GM23338 (cell line): ENCODE measurements around the gene OTULINL. TPM values are rescaled to one million over a fixed set of nuclear protein-coding genes. Genes with fewer than 3 reads are reported as not detected.

Experiments used
- ATAC-seq: fragments of 200-7000 bp; cut with Tn5 transposase; 3 replicates; pipeline ENCODE4 v1.9.1; 2020
- DNase-seq: peaks from one replicate; pipeline ENCODE4 v3.0.0-alpha.2; 2015; ENCODE audit warnings: low spot score
- H2AFZ ChIP-seq: fragments of 200-600 bp; sonication (generic); 2 replicates; pipeline ENCODE4 v1.8.0; 2016; ENCODE audit warnings: antibody characterized with exemption, mild to moderate bottlenecking, moderate library complexity
- H3F3A ChIP-seq: fragments of 200-600 bp; sonication (generic); replicated peaks from 2 replicates; pipeline ENCODE4 v1.8.0; 2017; ENCODE audit warnings: antibody characterized with exemption, mixed run types, low read depth
- H3K27ac ChIP-seq: fragments of 200-600 bp; sonication (generic); 2 replicates; pipeline ENCODE4 v1.6.1; 2016; ENCODE audit warnings: low read depth
- H3K27me3 ChIP-seq: fragments of 200-600 bp; sonication (generic); 2 replicates; pipeline ENCODE4 v1.8.0; 2016; ENCODE audit warnings: mild to moderate bottlenecking, mixed run types, moderate library complexity; ENCODE audit not compliant: insufficient read depth
- H3K36me3 ChIP-seq: fragments of 200-600 bp; sonication (generic); 2 replicates; pipeline ENCODE4 v1.8.0; 2016; ENCODE audit warnings: mild to moderate bottlenecking; ENCODE audit not compliant: insufficient read depth
- H3K4me1 ChIP-seq: fragments of 200-600 bp; sonication (generic); 2 replicates; pipeline ENCODE4 v1.8.0; 2016; ENCODE audit warnings: mild to moderate bottlenecking, moderate library complexity; ENCODE audit not compliant: insufficient read depth
- H3K4me2 ChIP-seq: fragments of 200-600 bp; sonication (generic); 2 replicates; pipeline ENCODE4 v1.7.1; 2017; ENCODE audit warnings: mixed run types
- H3K4me3 ChIP-seq: fragments of 200-600 bp; sonication (generic); 2 replicates; pipeline ENCODE4 v1.6.1; 2016; ENCODE audit warnings: mixed run types
- H3K79me2 ChIP-seq: fragments of 200-600 bp; sonication (generic); replicated peaks from 2 replicates; pipeline ENCODE4 v1.8.0; 2017; ENCODE audit warnings: mild to moderate bottlenecking; ENCODE audit not compliant: insufficient read depth
- H3K9me2 ChIP-seq: fragments of 200-600 bp; sonication (generic); 2 replicates; pipeline ENCODE4 v1.8.0; 2017; ENCODE audit not compliant: insufficient read depth
- H4K20me1 ChIP-seq: fragments of 200-600 bp; sonication (generic); replicated peaks from 2 replicates; pipeline ENCODE4 v1.8.0; 2017; ENCODE audit warnings: mild to moderate bottlenecking; ENCODE audit not compliant: insufficient read depth
- H3K27ac Mint-ChIP-seq: 2 replicates; pipeline ENCODE4 v1.8.0; 2020; ENCODE audit warnings: inconsistent platforms, mild to moderate bottlenecking, moderate library complexity, mixed read lengths
- H3K27me3 Mint-ChIP-seq: 3 replicates; pipeline ENCODE4 v1.8.0; 2022; ENCODE audit warnings: low read depth, mild to moderate bottlenecking, moderate library complexity, mixed read lengths, inconsistent platforms; ENCODE audit not compliant: insufficient read depth, poor library complexity
- H3K36me3 Mint-ChIP-seq: 3 replicates; pipeline ENCODE4 v1.8.0; 2021; ENCODE audit warnings: low read depth, mild to moderate bottlenecking, inconsistent platforms, moderate library complexity, mixed read lengths
- H3K4me1 Mint-ChIP-seq: 3 replicates; pipeline ENCODE4 v1.8.0; 2020; ENCODE audit warnings: mild to moderate bottlenecking, inconsistent platforms, mixed read lengths
- H3K4me3 Mint-ChIP-seq: 3 replicates; pipeline ENCODE4 v1.8.0; 2021; ENCODE audit warnings: moderate library complexity, mild to moderate bottlenecking, inconsistent platforms, mixed read lengths
- H3K9me3 Mint-ChIP-seq: 3 replicates; pipeline ENCODE4 v1.8.0; 2020; ENCODE audit warnings: moderate library complexity, mild to moderate bottlenecking, inconsistent platforms, mixed read lengths
- NANOG ChIP-seq: IDR thresholded peaks from 2 replicates; pipeline ENCODE4 v1.6.1; 2016; ENCODE audit warnings: antibody characterized with exemption, borderline replicate concordance
- POLR2AphosphoS5 ChIP-seq: IDR thresholded peaks from 2 replicates; pipeline ENCODE4 v1.6.1; 2016; ENCODE audit warnings: antibody characterized with exemption, low read depth
- ZNF331 ChIP-seq: fragments of 250-450 bp; sonication (Bioruptor Pico); IDR thresholded peaks from 2 replicates; pipeline ENCODE4 v1.5.0; 2020; ENCODE audit warnings: low read depth, mild to moderate bottlenecking, moderate library complexity
- polyA plus RNA-seq: library from polyadenylated mRNA; unstranded; fragments of >200 nt; fragmentation: Nextera tagmentation; extraction: Ambion mirVana; gene quantifications from 2 replicates; pipeline ENCODE4 v1.2.1, GENCODE V29; 2016
- total RNA-seq: library from RNA; depleted of rRNA; stranded (reverse); fragments of >200 nt; shearing (Covaris generic); gene quantifications from 2 replicates; pipeline ENCODE4 v1.2.3, GENCODE V29; 2014
- TF ChIP-seq, protein P1 (sequence below): fragments of 250-450 bp; sonication (Bioruptor Pico); IDR thresholded peaks from 2 replicates; pipeline ENCODE4 v1.5.0; 2020; ENCODE audit warnings: mild to moderate bottlenecking, moderate library complexity
- TF ChIP-seq, protein P2 (sequence below): IDR thresholded peaks from 2 replicates; pipeline ENCODE4 v1.6.1; 2016; ENCODE audit warnings: antibody characterized with exemption

OTULINL gene
- total and polyA plus RNA-seq, 2 experiments from 2014 or later: 6.3 to 7.6 TPM

DNA sequence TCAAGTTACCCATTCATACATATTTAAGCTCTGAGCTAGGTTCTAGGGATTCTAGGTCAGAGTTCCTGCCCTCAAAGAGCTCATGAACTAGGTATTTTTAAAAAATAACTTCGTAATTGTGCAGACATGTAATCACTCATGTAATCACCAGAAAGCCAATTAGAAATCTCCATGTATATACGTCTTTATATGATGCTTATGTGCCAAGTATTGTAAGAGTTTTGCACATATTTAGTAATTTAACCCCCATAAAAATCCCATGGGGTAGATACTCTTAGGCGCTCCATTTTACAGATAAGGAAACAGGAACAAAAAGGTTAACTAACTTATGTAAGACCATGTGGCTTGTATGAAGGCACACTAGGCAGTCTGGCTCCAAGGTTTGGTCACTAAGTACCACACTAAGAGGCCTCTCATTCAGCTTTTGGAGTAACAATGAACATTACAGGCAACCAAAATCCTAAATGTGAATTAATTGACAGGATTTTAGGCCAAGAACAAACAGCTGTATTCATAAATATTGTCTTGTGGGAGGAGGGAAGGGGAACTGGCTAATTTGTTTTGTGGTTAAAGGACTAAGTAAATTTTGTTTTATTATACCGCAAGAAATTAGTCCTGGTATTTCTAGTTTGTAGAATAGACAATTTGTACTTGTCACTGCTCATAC, 1.7 kb upstream of the OTULINL start (continued):
- TF ChIP-seq, protein P1, sequence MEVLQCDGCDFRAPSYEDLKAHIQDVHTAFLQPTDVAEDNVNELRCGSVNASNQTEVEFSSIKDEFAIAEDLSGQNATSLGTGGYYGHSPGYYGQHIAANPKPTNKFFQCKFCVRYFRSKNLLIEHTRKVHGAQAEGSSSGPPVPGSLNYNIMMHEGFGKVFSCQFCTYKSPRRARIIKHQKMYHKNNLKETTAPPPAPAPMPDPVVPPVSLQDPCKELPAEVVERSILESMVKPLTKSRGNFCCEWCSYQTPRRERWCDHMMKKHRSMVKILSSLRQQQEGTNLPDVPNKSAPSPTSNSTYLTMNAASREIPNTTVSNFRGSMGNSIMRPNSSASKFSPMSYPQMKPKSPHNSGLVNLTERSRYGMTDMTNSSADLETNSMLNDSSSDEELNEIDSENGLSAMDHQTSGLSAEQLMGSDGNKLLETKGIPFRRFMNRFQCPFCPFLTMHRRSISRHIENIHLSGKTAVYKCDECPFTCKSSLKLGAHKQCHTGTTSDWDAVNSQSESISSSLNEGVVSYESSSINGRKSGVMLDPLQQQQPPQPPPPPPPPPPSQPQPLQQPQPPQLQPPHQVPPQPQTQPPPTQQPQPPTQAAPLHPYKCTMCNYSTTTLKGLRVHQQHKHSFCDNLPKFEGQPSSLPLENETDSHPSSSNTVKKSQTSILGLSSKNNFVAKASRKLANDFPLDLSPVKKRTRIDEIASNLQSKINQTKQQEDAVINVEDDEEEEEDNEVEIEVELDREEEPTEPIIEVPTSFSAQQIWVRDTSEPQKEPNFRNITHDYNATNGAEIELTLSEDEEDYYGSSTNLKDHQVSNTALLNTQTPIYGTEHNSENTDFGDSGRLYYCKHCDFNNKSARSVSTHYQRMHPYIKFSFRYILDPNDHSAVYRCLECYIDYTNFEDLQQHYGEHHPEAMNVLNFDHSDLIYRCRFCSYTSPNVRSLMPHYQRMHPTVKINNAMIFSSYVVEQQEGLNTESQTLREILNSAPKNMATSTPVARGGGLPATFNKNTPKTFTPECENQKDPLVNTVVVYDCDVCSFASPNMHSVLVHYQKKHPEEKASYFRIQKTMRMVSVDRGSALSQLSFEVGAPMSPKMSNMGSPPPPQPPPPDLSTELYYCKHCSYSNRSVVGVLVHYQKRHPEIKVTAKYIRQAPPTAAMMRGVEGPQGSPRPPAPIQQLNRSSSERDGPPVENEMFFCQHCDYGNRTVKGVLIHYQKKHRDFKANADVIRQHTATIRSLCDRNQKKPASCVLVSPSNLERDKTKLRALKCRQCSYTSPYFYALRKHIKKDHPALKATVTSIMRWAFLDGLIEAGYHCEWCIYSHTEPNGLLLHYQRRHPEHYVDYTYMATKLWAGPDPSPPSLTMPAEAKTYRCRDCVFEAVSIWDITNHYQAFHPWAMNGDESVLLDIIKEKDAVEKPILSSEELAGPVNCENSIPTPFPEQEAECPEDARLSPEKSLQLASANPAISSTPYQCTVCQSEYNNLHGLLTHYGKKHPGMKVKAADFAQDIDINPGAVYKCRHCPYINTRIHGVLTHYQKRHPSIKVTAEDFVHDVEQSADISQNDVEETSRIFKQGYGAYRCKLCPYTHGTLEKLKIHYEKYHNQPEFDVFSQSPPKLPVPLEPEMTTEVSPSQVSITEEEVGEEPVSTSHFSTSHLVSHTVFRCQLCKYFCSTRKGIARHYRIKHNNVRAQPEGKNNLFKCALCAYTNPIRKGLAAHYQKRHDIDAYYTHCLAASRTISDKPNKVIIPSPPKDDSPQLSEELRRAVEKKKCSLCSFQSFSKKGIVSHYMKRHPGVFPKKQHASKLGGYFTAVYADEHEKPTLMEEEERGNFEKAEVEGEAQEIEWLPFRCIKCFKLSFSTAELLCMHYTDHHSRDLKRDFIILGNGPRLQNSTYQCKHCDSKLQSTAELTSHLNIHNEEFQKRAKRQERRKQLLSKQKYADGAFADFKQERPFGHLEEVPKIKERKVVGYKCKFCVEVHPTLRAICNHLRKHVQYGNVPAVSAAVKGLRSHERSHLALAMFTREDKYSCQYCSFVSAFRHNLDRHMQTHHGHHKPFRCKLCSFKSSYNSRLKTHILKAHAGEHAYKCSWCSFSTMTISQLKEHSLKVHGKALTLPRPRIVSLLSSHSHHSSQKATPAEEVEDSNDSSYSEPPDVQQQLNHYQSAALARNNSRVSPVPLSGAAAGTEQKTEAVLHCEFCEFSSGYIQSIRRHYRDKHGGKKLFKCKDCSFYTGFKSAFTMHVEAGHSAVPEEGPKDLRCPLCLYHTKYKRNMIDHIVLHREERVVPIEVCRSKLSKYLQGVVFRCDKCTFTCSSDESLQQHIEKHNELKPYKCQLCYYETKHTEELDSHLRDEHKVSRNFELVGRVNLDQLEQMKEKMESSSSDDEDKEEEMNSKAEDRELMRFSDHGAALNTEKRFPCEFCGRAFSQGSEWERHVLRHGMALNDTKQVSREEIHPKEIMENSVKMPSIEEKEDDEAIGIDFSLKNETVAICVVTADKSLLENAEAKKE (CRISPR knock-in tag): no peak

DNA sequence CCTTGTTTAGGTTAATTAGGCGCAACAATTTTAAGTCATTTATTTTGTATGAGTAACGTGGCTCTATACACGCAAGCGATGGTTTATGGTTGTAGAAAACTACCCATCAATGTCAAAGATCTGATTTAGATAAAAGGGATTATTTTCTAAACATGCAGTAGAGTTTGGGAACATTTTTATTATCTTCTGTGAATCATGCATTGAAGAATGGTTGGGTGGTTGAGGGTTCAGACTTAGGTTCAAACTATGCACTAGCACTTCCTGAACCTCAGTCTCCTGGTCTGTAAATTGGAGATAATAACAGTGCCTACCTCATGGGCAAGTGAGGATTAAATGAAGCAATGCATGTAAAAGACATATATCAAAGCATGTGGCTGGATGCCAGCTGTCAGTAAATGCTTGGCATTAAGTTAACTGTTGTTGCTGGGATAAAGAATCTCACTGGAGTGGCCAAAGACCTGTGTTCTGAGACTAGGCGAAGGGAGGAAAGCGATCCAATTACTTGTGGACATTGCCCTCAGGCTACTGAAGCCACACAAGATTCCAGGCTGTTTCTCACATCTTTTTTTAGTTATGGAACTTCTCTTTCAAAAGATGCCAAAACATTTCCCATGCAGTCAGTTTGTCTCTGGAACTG, 1.1 kb upstream of the OTULINL start:
- H3F3A ChIP-seq: no peaks in the 10 kb centered on the region
- 0 out of 2 replicates have a peak, but pooled peaks cover 2% of the 10 kb centered on the region for H4K20me1 ChIP-seq
- H3K4me1 ChIP-seq: peaks cover 14% of the 10 kb centered on the region; the same call in 1 of the 2 replicates
- Mint-ChIP-seq H3K27me3 (peaks cover 12% of the 10 kb centered on the region), H3K36me3 (peaks cover 6% of the 10 kb centered on the region; the same call in 2 of the 3 replicates), H3K4me3 (peak overlapping the region; percentile 77), H3K4me1 (peaks cover 3% of the 10 kb centered on the region; the same call in 2 of the 3 replicates), H3K9me3 (peaks cover 5% of the 10 kb centered on the region), H3K27ac (no peak overlapping the region)
- no peaks in the 10 kb centered on the region; the same call in 1 of the 2 replicates for H3K79me2 ChIP-seq
- H3K36me3 ChIP-seq: 0 out of 2 replicates have a peak, but pooled peaks cover under 1% of the 10 kb centered on the region
- no peak overlapping the region for H2AFZ ChIP-seq
- DNase-seq (no peak), ATAC-seq (no peak)
- peak overlapping the region; percentile 88 for H3K4me2 ChIP-seq
- no peak overlapping the region for H3K27ac ChIP-seq
- peaks cover 37% of the 10 kb centered on the region for H3K27me3 ChIP-seq
- H3K4me3 ChIP-seq: peak overlapping the region; percentile 88
- H3K9me2 ChIP-seq: no peaks in the 10 kb centered on the region
- TF ChIP-seq NANOG: no peak
- TF ChIP-seq, protein P2, sequence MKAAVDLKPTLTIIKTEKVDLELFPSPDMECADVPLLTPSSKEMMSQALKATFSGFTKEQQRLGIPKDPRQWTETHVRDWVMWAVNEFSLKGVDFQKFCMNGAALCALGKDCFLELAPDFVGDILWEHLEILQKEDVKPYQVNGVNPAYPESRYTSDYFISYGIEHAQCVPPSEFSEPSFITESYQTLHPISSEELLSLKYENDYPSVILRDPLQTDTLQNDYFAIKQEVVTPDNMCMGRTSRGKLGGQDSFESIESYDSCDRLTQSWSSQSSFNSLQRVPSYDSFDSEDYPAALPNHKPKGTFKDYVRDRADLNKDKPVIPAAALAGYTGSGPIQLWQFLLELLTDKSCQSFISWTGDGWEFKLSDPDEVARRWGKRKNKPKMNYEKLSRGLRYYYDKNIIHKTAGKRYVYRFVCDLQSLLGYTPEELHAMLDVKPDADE: no peak
- TF ChIP-seq, protein P1 (CRISPR knock-in tag): no peak
- no peak for TF ChIP-seq POLR2AphosphoS5
- TF ChIP-seq ZNF331 (CRISPR knock-in tag): no peak
